Smooth muscle cell (in vitro differentiated cells): ENCODE results near the gene SDS. TPM values are rescaled to one million over a fixed set of nuclear protein-coding genes. Genes with fewer than 3 reads are reported as not detected.

ENCODE experiments used
- DNase-seq: peaks from one replicate; lab custom pipeline; 2025; ENCODE audit not compliant: unreplicated experiment; lab: John Stamatoyannopoulos, UW
- H2AFZ ChIP-seq: fragments of 200-600 bp; sonication (generic); 2 replicates; pipeline ENCODE4 v1.6.0; 2016; ENCODE audit warnings: antibody characterized with exemption, low read depth, mild to moderate bottlenecking
- H3F3A ChIP-seq: fragments of 200-600 bp; sonication (generic); 2 replicates; pipeline ENCODE4 v1.6.0; 2017; ENCODE audit warnings: antibody characterized with exemption, low read depth
- H3K27ac ChIP-seq: fragments of 200-600 bp; sonication (generic); 2 replicates; pipeline ENCODE4 v1.5.1; 2016; ENCODE audit warnings: low read depth, mild to moderate bottlenecking
- H3K27me3 ChIP-seq: fragments of 200-600 bp; sonication (generic); 2 replicates; pipeline ENCODE4 v1.6.1; 2016; ENCODE audit warnings: low read depth, mild to moderate bottlenecking
- H3K36me3 ChIP-seq: fragments of 200-600 bp; sonication (generic); 2 replicates; pipeline ENCODE4 v1.5.1; 2016; ENCODE audit warnings: low read depth
- H3K4me1 ChIP-seq: fragments of 200-600 bp; sonication (generic); 2 replicates; pipeline ENCODE4 v1.5.1; 2016; ENCODE audit warnings: low read depth
- H3K4me2 ChIP-seq: fragments of 200-600 bp; sonication (generic); 2 replicates; pipeline ENCODE4 v1.6.0; 2016; ENCODE audit warnings: mild to moderate bottlenecking
- H3K4me3 ChIP-seq: fragments of 200-600 bp; sonication (generic); 2 replicates; pipeline ENCODE4 v1.5.1; 2016; ENCODE audit warnings: mild to moderate bottlenecking
- H3K79me2 ChIP-seq: fragments of 200-600 bp; sonication (generic); 2 replicates; pipeline ENCODE4 v1.6.0; 2016; ENCODE audit warnings: low read depth, mild to moderate bottlenecking
- H3K9ac ChIP-seq: fragments of 200-600 bp; sonication (generic); 2 replicates; pipeline ENCODE4 v1.6.0; 2016; ENCODE audit warnings: low read depth
- H3K9me3 ChIP-seq: fragments of 200-600 bp; sonication (generic); replicated peaks from 2 replicates; pipeline ENCODE4 v1.5.1; 2016; ENCODE audit warnings: low read depth
- H4K20me1 ChIP-seq: fragments of 200-600 bp; sonication (generic); 2 replicates; pipeline ENCODE4 v1.6.0; 2016; ENCODE audit warnings: low read depth
- WGBS: methylation state at CpG from one replicate; pipeline ENCODE4 v1.1.7; 2016; ENCODE audit warnings: low lambda C conversion rate; 5-methylcytosine and 5-hydroxymethylcytosine counted together
- polyA plus RNA-seq: library from polyadenylated mRNA; unstranded; fragments of >200 nt; fragmentation: Nextera tagmentation; extraction: Ambion mirVana; gene quantifications from 2 replicates; pipeline ENCODE4 v1.2.1, GENCODE V29; 2016
- total RNA-seq: library from RNA; depleted of rRNA; stranded (reverse); fragments of >200 nt; gene quantifications from 2 replicates; pipeline ENCODE4 v1.2.3, GENCODE V29; 2014
- TF ChIP-seq, protein P1 (sequence below): fragments of 200-600 bp; sonication (generic); IDR thresholded peaks from 2 replicates; pipeline ENCODE4 v1.5.1; 2017; ENCODE audit warnings: borderline replicate concordance, mild to moderate bottlenecking, antibody characterized with exemption; ENCODE audit not compliant: insufficient read depth, poor library complexity, severe bottlenecking

The SDS gene
- total and polyA plus RNA-seq, 2 experiments from 2014 or later = not detected

DNA sequence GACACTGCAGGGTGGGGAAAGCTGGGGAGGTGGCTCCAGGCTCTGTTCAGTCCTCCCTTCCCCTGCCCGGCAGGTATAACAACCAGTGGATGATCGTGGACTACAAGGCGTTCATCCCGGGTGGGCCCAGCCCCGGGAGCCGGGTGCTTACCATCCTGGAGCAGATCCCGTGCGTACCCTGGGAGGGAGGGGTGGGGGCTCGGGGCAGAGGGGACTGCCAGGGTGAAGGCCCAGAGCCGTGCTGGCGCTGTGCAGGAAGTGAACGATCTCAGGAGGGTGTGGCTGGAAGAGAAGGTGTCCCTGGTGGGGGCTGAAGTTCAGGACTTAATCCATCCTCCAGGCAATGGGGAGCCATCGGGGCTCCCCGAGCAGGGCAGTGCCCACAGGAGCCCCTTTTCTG, 18.9 kb downstream of the SDS start:
- Histone ChIP-seq H3F3A (no peaks in the 10 kb centered on the region), H2AFZ (no peak overlapping the region), H3K36me3 (no peaks in the 10 kb centered on the region), H3K9me3 (no peaks in the 10 kb centered on the region), H3K27me3 (no peaks in the 10 kb centered on the region), H3K27ac (no peak overlapping the region), H3K79me2 (no peaks in the 10 kb centered on the region), H3K4me3 (no peak overlapping the region), H3K4me2 (no peak overlapping the region), H3K9ac (no peak overlapping the region), H3K4me1 (no peaks in the 10 kb centered on the region), H4K20me1 (no peaks in the 10 kb centered on the region)
- TF ChIP-seq, protein P1, sequence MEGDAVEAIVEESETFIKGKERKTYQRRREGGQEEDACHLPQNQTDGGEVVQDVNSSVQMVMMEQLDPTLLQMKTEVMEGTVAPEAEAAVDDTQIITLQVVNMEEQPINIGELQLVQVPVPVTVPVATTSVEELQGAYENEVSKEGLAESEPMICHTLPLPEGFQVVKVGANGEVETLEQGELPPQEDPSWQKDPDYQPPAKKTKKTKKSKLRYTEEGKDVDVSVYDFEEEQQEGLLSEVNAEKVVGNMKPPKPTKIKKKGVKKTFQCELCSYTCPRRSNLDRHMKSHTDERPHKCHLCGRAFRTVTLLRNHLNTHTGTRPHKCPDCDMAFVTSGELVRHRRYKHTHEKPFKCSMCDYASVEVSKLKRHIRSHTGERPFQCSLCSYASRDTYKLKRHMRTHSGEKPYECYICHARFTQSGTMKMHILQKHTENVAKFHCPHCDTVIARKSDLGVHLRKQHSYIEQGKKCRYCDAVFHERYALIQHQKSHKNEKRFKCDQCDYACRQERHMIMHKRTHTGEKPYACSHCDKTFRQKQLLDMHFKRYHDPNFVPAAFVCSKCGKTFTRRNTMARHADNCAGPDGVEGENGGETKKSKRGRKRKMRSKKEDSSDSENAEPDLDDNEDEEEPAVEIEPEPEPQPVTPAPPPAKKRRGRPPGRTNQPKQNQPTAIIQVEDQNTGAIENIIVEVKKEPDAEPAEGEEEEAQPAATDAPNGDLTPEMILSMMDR = no peak
- no peak for DNase-seq
- 96% methylated on average over 10 of the region's 14 CpGs for WGBS

DNA sequence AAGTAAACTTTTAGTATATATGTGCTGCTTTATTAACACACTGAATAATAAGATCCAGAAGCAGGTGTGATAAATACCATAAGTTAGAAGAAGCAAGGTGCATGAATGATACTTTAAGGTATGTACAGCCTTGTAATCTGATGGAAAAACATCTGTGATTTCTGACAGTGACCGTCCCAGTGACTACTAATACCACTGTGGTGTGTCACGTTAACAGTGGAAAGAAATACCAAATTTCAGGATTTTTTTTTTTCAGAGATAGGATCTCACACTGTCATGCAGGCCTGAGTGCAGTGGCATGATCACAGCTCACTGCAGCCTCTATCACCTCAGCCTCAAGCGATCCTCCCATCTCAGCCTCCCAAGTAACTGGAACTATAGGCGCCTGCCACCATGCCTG, 21.5 kb downstream of the SDS start:
- H3K4me1 ChIP-seq = no peaks in the 10 kb centered on the region
- H3K4me2 ChIP-seq = no peak overlapping the region
- no peak overlapping the region for H2AFZ ChIP-seq
- H3K4me3 ChIP-seq = no peak overlapping the region
- H3K9ac ChIP-seq = no peak overlapping the region
- H3K36me3 ChIP-seq = no peaks in the 10 kb centered on the region
- H4K20me1 ChIP-seq = no peaks in the 10 kb centered on the region
- no peak for DNase-seq
- H3F3A ChIP-seq = no peaks in the 10 kb centered on the region
- WGBS = 95% methylated on average over 4 of the region's 4 CpGs
- TF ChIP-seq, protein P1 = no peak
- H3K79me2 ChIP-seq = no peaks in the 10 kb centered on the region
- no peak overlapping the region for H3K27ac ChIP-seq
- H3K9me3 ChIP-seq = no peaks in the 10 kb centered on the region
- H3K27me3 ChIP-seq = no peaks in the 10 kb centered on the region

DNA sequence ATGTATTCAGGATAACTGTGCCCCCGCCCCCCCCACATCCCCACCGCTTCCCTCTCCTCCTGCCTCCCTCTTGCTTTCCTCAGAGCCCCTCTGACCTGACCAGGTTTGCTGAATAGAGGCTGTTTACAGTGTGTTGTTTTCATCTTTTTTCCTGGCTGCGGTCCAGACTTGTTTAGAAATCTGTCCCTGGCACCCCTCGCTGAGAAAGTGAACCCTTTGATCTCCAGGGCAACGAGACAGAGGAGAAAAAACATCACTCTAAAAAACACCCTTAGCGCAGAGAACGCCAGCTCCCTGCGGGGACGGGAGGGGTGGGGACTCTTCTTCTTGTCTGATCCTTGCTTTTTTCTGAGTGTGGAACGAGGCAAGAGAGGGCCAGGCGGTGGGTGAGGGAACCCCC, 22.5 kb downstream of the SDS start:
- Histone ChIP-seq H3K4me1 (no peaks in the 10 kb centered on the region), H3K27ac (no peak overlapping the region), H4K20me1 (no peaks in the 10 kb centered on the region), H3K36me3 (no peaks in the 10 kb centered on the region), H3K79me2 (no peaks in the 10 kb centered on the region), H3K4me2 (no peak overlapping the region), H3K27me3 (no peaks in the 10 kb centered on the region), H3F3A (no peaks in the 10 kb centered on the region), H2AFZ (no peak overlapping the region), H3K4me3 (no peak overlapping the region), H3K9ac (no peak overlapping the region), H3K9me3 (no peaks in the 10 kb centered on the region)
- WGBS = 89% methylated on average over 10 of the region's 11 CpGs
- no peak for DNase-seq
- TF ChIP-seq, protein P1 = no peak

DNA sequence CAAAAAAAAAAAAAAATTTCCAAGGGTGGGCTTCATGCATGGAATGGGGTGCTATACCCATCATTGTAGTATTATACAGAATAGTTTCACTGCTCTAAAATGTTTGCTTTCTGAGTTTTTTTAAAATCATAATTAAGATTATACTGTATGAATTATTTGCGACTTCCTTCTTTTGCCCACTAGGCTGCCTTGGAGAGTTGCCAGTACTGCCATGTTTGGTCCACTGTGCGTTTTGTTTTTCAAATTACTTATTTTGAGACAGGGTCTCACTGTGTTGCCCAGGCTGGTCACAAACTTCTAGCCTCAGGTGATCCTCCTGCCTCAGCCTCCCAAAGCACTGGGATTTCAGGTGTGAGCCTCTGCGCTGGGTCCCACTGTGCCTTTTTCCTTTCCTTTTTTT, 25.4 kb downstream of the SDS start:
- H3F3A ChIP-seq = no peaks in the 10 kb centered on the region
- no peak overlapping the region for H2AFZ ChIP-seq
- no peaks in the 10 kb centered on the region for H3K9me3 ChIP-seq
- 96% methylated on average over 3 of the region's 3 CpGs for WGBS
- TF ChIP-seq, protein P1 = no peak
- no peaks in the 10 kb centered on the region for H3K36me3 ChIP-seq
- no peaks in the 10 kb centered on the region for H3K79me2 ChIP-seq
- no peaks in the 10 kb centered on the region for H4K20me1 ChIP-seq
- no peak overlapping the region for H3K27ac ChIP-seq
- H3K4me3 ChIP-seq = no peak overlapping the region
- H3K9ac ChIP-seq = no peak overlapping the region
- H3K27me3 ChIP-seq = no peaks in the 10 kb centered on the region
- no peak for DNase-seq
- no peaks in the 10 kb centered on the region for H3K4me1 ChIP-seq
- H3K4me2 ChIP-seq = no peak overlapping the region
